Hematopoietic multipotent progenitor cell treated with erythropoietin and hydrocortisone succinate and interleukin-3 and kit ligand, for 4 days (in vitro differentiated cells): ENCODE results near the gene FOXF1.

Experiments used
- DNase-seq: peaks from one replicate; pipeline ENCODE4 v3.0.0-alpha.2; 2015

FOXF1 gene

DNA sequence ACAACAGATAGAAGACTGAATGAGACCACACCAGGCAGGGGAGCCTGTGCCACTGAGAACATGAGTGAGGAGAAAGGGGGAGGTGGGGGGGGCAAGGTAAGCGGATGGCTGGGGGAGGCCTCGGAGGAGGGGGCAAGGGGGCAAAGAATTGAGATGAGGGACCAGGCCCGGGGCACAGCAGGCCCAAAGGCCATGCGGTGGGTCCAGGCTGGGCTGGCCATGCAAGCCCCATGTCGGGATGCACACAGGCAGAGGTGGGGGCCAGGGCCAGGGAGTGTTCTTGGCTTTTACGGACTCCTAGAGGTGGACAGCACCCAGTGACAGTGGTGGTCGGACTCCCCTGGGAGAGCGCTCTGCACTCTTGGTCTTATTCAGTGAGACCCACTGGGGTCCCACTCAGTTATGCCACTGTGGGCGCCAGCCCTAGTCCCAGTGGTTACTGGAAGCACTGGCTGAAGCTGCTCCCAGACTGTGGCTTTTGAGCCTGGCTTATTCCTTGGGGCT is 49.5 kb downstream of the FOXF1 start:
- no peak for DNase-seq

DNA sequence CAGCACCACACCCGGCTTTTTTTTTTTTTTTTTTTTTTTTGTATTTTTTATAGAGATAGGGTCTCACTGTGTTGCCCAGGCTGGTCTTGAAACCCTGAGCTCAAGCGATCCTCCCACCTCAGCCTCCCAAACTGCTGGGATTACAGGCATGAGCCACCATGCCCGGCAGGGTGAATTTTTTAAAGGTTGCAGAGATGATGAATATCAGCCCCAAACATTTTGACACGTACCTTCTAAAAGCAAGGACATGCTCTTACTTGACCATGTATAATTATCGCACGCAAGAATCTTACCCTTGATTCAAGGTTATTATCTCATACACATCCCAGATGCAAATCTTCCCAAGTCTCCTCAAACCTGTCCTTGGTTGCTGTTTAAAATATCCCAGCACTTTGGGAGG is 52.0 kb downstream of the FOXF1 start:
- DNase-seq, result no peak

GRCh38 chr16:86563469-86564345 is 53.4 kb downstream of the FOXF1 start:
- DNase-seq, result peak; percentile 94
